HEK293 (cell line): Measurements from ENCODE around the gene CCDC120.
A peak's percentile ranks its signal among the peaks of the same experiment; 100 is the strongest.

Experiments
- CTCF ChIA-PET: fragments of 350-600 bp; formaldehyde crosslinking; extraction: SDS; loops from one replicate; lab custom pipeline; 2021; ENCODE audit warnings: antibody characterized with exemption; lab: Yijun Ruan, JAX
- POLR2A ChIA-PET: fragments of 300-600 bp; formaldehyde crosslinking; extraction: SDS; loops from one replicate; lab custom pipeline; 2020; ENCODE audit warnings: antibody characterized with exemption, inconsistent platforms; lab: Yijun Ruan, JAX
- H3K27ac ChIP-seq: fragments of 200-500 bp; sonication (Bioruptor generic); 2 replicates; pipeline ENCODE4 v1.5.1; 2014; ENCODE audit warnings: low read depth, low read length, control low read depth, inconsistent platforms; ENCODE audit errors: extremely low read depth
- H3K36me3 ChIP-seq, 2 experiments: fragments of 200-500 bp in 1 of 2; sonication (Bioruptor generic) in 1 of 2; 1 replicate in 1 of 2; 2 replicates in 1 of 2; pipeline ENCODE4 v1.5.1; 2014 to 2017; ENCODE audit warnings: inconsistent platforms in 2 of 2, low read length in 2 of 2; ENCODE audit not compliant: control insufficient read depth in 2 of 2, insufficient read depth in 1 of 2
- H3K4me1 ChIP-seq: fragments of 200-500 bp; sonication (Bioruptor generic); 2 replicates; pipeline ENCODE4 v1.5.1; 2014; ENCODE audit warnings: mild to moderate bottlenecking, low read length, inconsistent platforms; ENCODE audit not compliant: control insufficient read depth, insufficient read depth
- H3K4me3 ChIP-seq: 2 replicates; pipeline ENCODE4 v1.5.1; 2011; ENCODE audit warnings: low read depth, mild to moderate bottlenecking, control low read depth, low read length, moderate library complexity
- H3K9me3 ChIP-seq: fragments of 200-500 bp; sonication (Bioruptor generic); 2 replicates; pipeline ENCODE4 v1.5.1; 2014; ENCODE audit warnings: low read depth, low read length, inconsistent platforms; ENCODE audit not compliant: control insufficient read depth, insufficient read depth
- CTCF ChIP-seq: fragments of 450-650 bp; formaldehyde crosslinking; IDR thresholded peaks from 2 replicates; pipeline ENCODE4 v1.5.1; 2016; ENCODE audit warnings: missing biosample characterization, missing genetic modification characterization
- OVOL3 ChIP-seq: fragments of 450-650 bp; formaldehyde crosslinking; IDR thresholded peaks from 2 replicates; pipeline ENCODE4 v1.5.1; 2016; ENCODE audit warnings: missing biosample characterization, missing genetic modification characterization
- PRDM2 ChIP-seq: fragments of 450-650 bp; formaldehyde crosslinking; IDR thresholded peaks from 2 replicates; pipeline ENCODE4 v1.5.1; 2016; ENCODE audit warnings: missing biosample characterization, missing genetic modification characterization, borderline replicate concordance
- ZNF624 ChIP-seq: fragments of 450-650 bp; formaldehyde crosslinking; IDR thresholded peaks from 2 replicates; pipeline ENCODE4 v1.5.1; 2017; ENCODE audit warnings: missing biosample characterization, missing genetic modification characterization
- ZNF654 ChIP-seq: fragments of 450-650 bp; formaldehyde crosslinking; IDR thresholded peaks from 2 replicates; pipeline ENCODE4 v1.5.1; 2016; ENCODE audit warnings: low read depth, missing biosample characterization, missing genetic modification characterization
- TF ChIP-seq, protein P1 (sequence below): fragments of 450-650 bp; formaldehyde crosslinking; IDR thresholded peaks from 2 replicates; pipeline ENCODE4 v1.5.1; 2016; ENCODE audit warnings: missing biosample characterization, missing genetic modification characterization

The CCDC120 gene

GRCh38 chrX:49106296-49106695, 47.5 kb downstream of the CCDC120 start (continued):
- no peak for TF ChIP-seq PRDM2 (tag by site-specific recombination)

- Histone ChIP-seq H3K9me3 (no peaks in the 10 kb centered on the region), H3K4me1 (no peaks in the 10 kb centered on the region), H3K36me3 (peaks cover 4 to 20% of the 10 kb centered on the region in 2 experiments; a peak in 2 of 3 replicates), H3K4me3 (no peak overlapping the region)
- POLR2A ChIA-PET, result interaction anchor here (0.6 kb wide), 1 partner anchor 37 kb away, joined by 3 read pairs; no protein-coding TSS in a partner anchor
- CTCF ChIA-PET, result interaction anchor here (0.6 to 1.3 kb wide), 5 partner anchors 10 to 488 kb away, joined by 3 to 4 read pairs (median 3); no protein-coding TSS in a partner anchor
- peak; percentile 54 for TF ChIP-seq ZNF654
- TF ChIP-seq OVOL3 (tag by site-specific recombination), result no peak
- TF ChIP-seq ZNF624 (tag by site-specific recombination), result no peak
- peak; percentile 43; the same call in 1 of the 2 replicates for TF ChIP-seq CTCF (tag by site-specific recombination)
- TF ChIP-seq, all 188 proteins: peak for 2
- H3K27ac ChIP-seq, result no peak overlapping the region
Observed at GRCh38 chrX:49106930-49107329, 48.1 kb downstream of the CCDC120 start.

GRCh38 chrX:49108641-49109040, 49.8 kb downstream of the CCDC120 start:
- peaks cover 4 to 36% of the 10 kb centered on the region in 2 experiments; a peak in 2 of 3 replicates for H3K36me3 ChIP-seq
- H3K27ac ChIP-seq, result no peak overlapping the region
- H3K4me3 ChIP-seq, result no peak overlapping the region
- CTCF ChIA-PET, result no interaction called here
- TF ChIP-seq, protein P1, sequence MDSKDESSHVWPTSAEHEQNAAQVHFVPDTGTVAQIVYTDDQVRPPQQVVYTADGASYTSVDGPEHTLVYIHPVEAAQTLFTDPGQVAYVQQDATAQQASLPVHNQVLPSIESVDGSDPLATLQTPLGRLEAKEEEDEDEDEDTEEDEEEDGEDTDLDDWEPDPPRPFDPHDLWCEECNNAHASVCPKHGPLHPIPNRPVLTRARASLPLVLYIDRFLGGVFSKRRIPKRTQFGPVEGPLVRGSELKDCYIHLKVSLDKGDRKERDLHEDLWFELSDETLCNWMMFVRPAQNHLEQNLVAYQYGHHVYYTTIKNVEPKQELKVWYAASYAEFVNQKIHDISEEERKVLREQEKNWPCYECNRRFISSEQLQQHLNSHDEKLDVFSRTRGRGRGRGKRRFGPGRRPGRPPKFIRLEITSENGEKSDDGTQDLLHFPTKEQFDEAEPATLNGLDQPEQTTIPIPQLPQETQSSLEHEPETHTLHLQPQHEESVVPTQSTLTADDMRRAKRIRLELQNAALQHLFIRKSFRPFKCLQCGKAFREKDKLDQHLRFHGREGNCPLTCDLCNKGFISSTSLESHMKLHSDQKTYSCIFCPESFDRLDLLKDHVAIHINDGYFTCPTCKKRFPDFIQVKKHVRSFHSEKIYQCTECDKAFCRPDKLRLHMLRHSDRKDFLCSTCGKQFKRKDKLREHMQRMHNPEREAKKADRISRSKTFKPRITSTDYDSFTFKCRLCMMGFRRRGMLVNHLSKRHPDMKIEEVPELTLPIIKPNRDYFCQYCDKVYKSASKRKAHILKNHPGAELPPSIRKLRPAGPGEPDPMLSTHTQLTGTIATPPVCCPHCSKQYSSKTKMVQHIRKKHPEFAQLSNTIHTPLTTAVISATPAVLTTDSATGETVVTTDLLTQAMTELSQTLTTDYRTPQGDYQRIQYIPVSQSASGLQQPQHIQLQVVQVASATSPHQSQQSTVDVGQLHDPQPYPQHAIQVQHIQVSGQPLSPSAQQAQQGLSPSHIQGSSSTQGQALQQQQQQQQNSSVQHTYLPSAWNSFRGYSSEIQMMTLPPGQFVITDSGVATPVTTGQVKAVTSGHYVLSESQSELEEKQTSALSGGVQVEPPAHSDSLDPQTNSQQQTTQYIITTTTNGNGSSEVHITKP (tag by site-specific recombination), result 0 out of 2 replicates have a peak, but pooled peaks have one; percentile 27
- TF ChIP-seq PRDM2 (tag by site-specific recombination), result no peak
- TF ChIP-seq, all 188 proteins: peak for 1
- Histone ChIP-seq H3K4me1 (no peaks in the 10 kb centered on the region), H3K9me3 (no peaks in the 10 kb centered on the region)
- POLR2A ChIA-PET, result no interaction called here
